ENCODE data around the gene STK11IP. TPM values are rescaled to one million over a fixed set of nuclear protein-coding genes. Genes with fewer than 3 reads are reported as not detected.

STK11IP gene
- total RNA-seq, 2 experiments from 2014 or later, result 28.7 to 28.9 TPM

GRCh38 chr2:219634951-219635751 is 37.5 kb downstream of the STK11IP start:
- intact Hi-C loops (cut with micrococcal nuclease), result no loop called here
- DNase-seq, result no peak
- H3K27me3 Mint-ChIP-seq, result peaks cover 13% of the 10 kb centered on the region
- no peaks in the 10 kb centered on the region for H3K36me3 Mint-ChIP-seq
- H3K9me3 Mint-ChIP-seq, result no peaks in the 10 kb centered on the region
- H3K4me3 Mint-ChIP-seq, result no peak overlapping the region
- ChIA-PET CTCF (no interaction called here), POLR2A (no interaction called here)
- no peaks in the 10 kb centered on the region for H3K4me1 Mint-ChIP-seq (ENCODE audit: low read depth)
- H3K27ac Mint-ChIP-seq, result no peak overlapping the region

GRCh38 chr2:219636144-219636915 is 38.7 kb downstream of the STK11IP start:
- POLR2A ChIA-PET, result no interaction called here
- DNase-seq, result no peak
- Mint-ChIP-seq H3K4me3 (no peak overlapping the region), H3K9me3 (no peaks in the 10 kb centered on the region), H3K27ac (no peak overlapping the region), H3K4me1 (ENCODE audit: low read depth) (no peaks in the 10 kb centered on the region), H3K27me3 (peaks cover 8% of the 10 kb centered on the region), H3K36me3 (no peaks in the 10 kb centered on the region)
- CTCF ChIA-PET, result no interaction called here
- intact Hi-C loops (cut with micrococcal nuclease), result no loop called here

- no peak overlapping the region for H3K27ac Mint-ChIP-seq
- CTCF ChIA-PET, result no interaction called here
- intact Hi-C loops (cut with micrococcal nuclease), result no loop called here
- H3K9me3 Mint-ChIP-seq, result no peaks in the 10 kb centered on the region
- POLR2A ChIA-PET, result no interaction called here
- peaks cover 11% of the 10 kb centered on the region for H3K27me3 Mint-ChIP-seq
- peaks cover 3% of the 10 kb centered on the region for H3K4me1 Mint-ChIP-seq (ENCODE audit: low read depth)
- no peak overlapping the region for H3K4me3 Mint-ChIP-seq
- no peak for DNase-seq
- no peaks in the 10 kb centered on the region for H3K36me3 Mint-ChIP-seq
Observed at GRCh38 chr2:219636941-219637841, 39.5 kb downstream of the STK11IP start.

- ChIA-PET CTCF (interaction anchor here (0.9 kb wide), 1 partner anchor 97 kb away, joined by 3 read pairs; no protein-coding TSS in a partner anchor), POLR2A (no interaction called here)
- DNase-seq, result no peak
- peaks cover 6% of the 10 kb centered on the region for H3K4me1 Mint-ChIP-seq (ENCODE audit: low read depth)
- no peaks in the 10 kb centered on the region for H3K9me3 Mint-ChIP-seq
- H3K4me3 Mint-ChIP-seq, result no peak overlapping the region
- intact Hi-C loops (cut with micrococcal nuclease), result no loop called here
- H3K27ac Mint-ChIP-seq, result no peak overlapping the region
- peaks cover 11% of the 10 kb centered on the region for H3K27me3 Mint-ChIP-seq
- H3K36me3 Mint-ChIP-seq, result no peaks in the 10 kb centered on the region
Observed at GRCh38 chr2:219637842-219638185, 40.2 kb downstream of the STK11IP start.

GRCh38 chr2:219638217-219638947 is 40.7 kb downstream of the STK11IP start:
- Mint-ChIP-seq H3K27ac (no peak overlapping the region), H3K4me1 (ENCODE audit: low read depth) (peaks cover 7% of the 10 kb centered on the region), H3K36me3 (no peaks in the 10 kb centered on the region), H3K27me3 (peaks cover 11% of the 10 kb centered on the region), H3K9me3 (no peaks in the 10 kb centered on the region), H3K4me3 (no peak overlapping the region)
- intact Hi-C loops (cut with micrococcal nuclease), result no loop called here
- CTCF ChIA-PET, result interaction anchor here (0.9 kb wide), 1 partner anchor 97 kb away, joined by 3 read pairs; no protein-coding TSS in a partner anchor
- DNase-seq, result no peak
- POLR2A ChIA-PET, result no interaction called here

- DNase-seq, result no peak
- intact Hi-C loops (cut with micrococcal nuclease), result no loop called here
- Mint-ChIP-seq H3K27me3 (peaks cover 11% of the 10 kb centered on the region), H3K9me3 (no peaks in the 10 kb centered on the region), H3K36me3 (no peaks in the 10 kb centered on the region), H3K4me3 (no peak overlapping the region), H3K4me1 (ENCODE audit: low read depth) (peaks cover 7% of the 10 kb centered on the region), H3K27ac (no peak overlapping the region)
- ChIA-PET CTCF (interaction anchor here (0.9 kb wide), 1 partner anchor 98 kb away, joined by 3 read pairs; no protein-coding TSS in a partner anchor), POLR2A (no interaction called here)
Observed at GRCh38 chr2:219638948-219639755, 41.5 kb downstream of the STK11IP start.

DNA sequence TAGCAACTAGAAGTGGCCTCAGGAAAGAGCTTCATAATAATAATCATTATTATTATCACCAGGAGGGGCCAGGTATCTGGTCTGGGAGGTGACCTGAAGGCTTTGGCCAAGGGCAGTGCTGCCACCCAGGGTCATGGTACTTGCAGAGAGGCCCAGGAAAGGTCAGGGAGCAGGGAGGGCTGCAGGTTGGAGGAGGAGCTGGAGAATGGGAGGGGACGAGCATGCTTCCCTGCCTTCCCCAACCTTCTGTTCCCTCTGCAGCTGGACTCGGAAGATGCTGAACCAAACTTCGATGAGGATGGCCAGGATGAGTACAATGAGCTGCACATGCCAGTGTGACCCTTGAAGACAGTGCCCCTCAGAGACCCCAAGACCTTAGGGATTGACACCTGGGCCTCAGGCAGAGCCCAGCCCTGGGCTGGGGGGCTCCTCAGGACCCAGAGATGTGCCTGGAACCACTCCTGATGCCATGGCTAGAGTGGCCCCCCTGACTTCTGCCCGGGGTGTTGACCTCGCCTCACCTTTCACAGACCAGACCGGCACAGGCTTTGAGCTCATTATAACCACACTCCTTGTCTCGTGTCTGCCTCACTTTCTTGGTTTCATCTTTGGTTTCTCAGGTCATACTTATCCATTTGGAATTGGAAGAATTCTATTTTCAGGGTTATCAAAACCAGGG is 43.9 kb downstream of the STK11IP start:
- Mint-ChIP-seq H3K27ac (no peak overlapping the region), H3K4me1 (ENCODE audit: low read depth) (peaks cover 7% of the 10 kb centered on the region), H3K36me3 (no peaks in the 10 kb centered on the region), H3K9me3 (no peaks in the 10 kb centered on the region), H3K4me3 (no peak overlapping the region), H3K27me3 (peaks cover 11% of the 10 kb centered on the region)
- POLR2A ChIA-PET, result no interaction called here
- CTCF ChIA-PET, result interaction anchor here (0.6 to 5.1 kb wide), 6 partner anchors 11 to 101 kb away, joined by 3 to 47 read pairs (median 3); no protein-coding TSS in a partner anchor
- intact Hi-C loops (cut with micrococcal nuclease), result loop anchor here (1.0 to 5.0 kb wide), 3 partner anchors 43 to 100 kb away; no protein-coding TSS in a partner anchor
- no peak for DNase-seq

- intact Hi-C loops (cut with micrococcal nuclease), result loop anchor here (1.0 to 5.0 kb wide), 3 partner anchors 43 to 101 kb away; no protein-coding TSS in a partner anchor
- H3K4me1 Mint-ChIP-seq (ENCODE audit: low read depth), result peaks cover 7% of the 10 kb centered on the region
- H3K27ac Mint-ChIP-seq, result no peak overlapping the region
- DNase-seq, result no peak
- no peak overlapping the region for H3K4me3 Mint-ChIP-seq
- POLR2A ChIA-PET, result no interaction called here
- H3K9me3 Mint-ChIP-seq, result no peaks in the 10 kb centered on the region
- CTCF ChIA-PET, result interaction anchor here (0.6 to 5.1 kb wide), 14 partner anchors 8 to 102 kb away, joined by 3 to 47 read pairs (median 3); partner anchors contain the start of genes CHPF and TMEM198
- H3K27me3 Mint-ChIP-seq, result peaks cover 9% of the 10 kb centered on the region
- H3K36me3 Mint-ChIP-seq, result no peaks in the 10 kb centered on the region
Observed at GRCh38 chr2:219642069-219642454, 44.4 kb downstream of the STK11IP start.

- Mint-ChIP-seq H3K27me3 (peaks cover 9% of the 10 kb centered on the region), H3K27ac (no peak overlapping the region), H3K36me3 (no peaks in the 10 kb centered on the region), H3K4me3 (no peak overlapping the region), H3K9me3 (no peaks in the 10 kb centered on the region), H3K4me1 (ENCODE audit: low read depth) (peaks cover 7% of the 10 kb centered on the region)
- peak; percentile 93 for DNase-seq
- intact Hi-C loops (cut with micrococcal nuclease), result loop anchor here (1.0 to 5.0 kb wide), 3 partner anchors 44 to 101 kb away; no protein-coding TSS in a partner anchor
- ChIA-PET POLR2A (no interaction called here), CTCF (interaction anchor here (0.6 to 5.1 kb wide), 21 partner anchors 8 to 240 kb away, joined by 3 to 47 read pairs (median 3); partner anchors contain the start of genes CHPF, STK11IP and TMEM198)
Observed at GRCh38 chr2:219642465-219643083, 44.9 kb downstream of the STK11IP start.

- peaks cover 7% of the 10 kb centered on the region for H3K4me1 Mint-ChIP-seq (ENCODE audit: low read depth)
- H3K36me3 Mint-ChIP-seq, result no peaks in the 10 kb centered on the region
- CTCF ChIA-PET, result interaction anchor here (0.6 to 5.1 kb wide), 20 partner anchors 8 to 241 kb away, joined by 3 to 47 read pairs (median 3); partner anchors contain the start of genes CHPF, STK11IP and TMEM198
- no peak overlapping the region for H3K27ac Mint-ChIP-seq
- no peak overlapping the region for H3K4me3 Mint-ChIP-seq
- no peaks in the 10 kb centered on the region for H3K9me3 Mint-ChIP-seq
- peaks cover 10% of the 10 kb centered on the region for H3K27me3 Mint-ChIP-seq
- POLR2A ChIA-PET, result no interaction called here
- DNase-seq, result no peak
- intact Hi-C loops (cut with micrococcal nuclease), result loop anchor here (2.0 to 5.0 kb wide), 2 partner anchors 44 kb away; no protein-coding TSS in a partner anchor
Observed at GRCh38 chr2:219643084-219643473, 45.4 kb downstream of the STK11IP start.

All from activated CD4-positive, alpha-beta memory T cell treated with anti-CD3 and anti-CD28 coated beads for 36 hours (primary cell).